ENCODE results near the gene SLC17A2. TPM values are rescaled to one million over a fixed set of nuclear protein-coding genes. Genes with fewer than 3 reads are reported as not detected.

Gene SLC17A2
- total and polyA plus RNA-seq, 2 of the 13 experiments (the other 11 are each of a cell fraction or from before 2014, with no cell fraction given) = 11.2 to 32.4 TPM

- TF ChIP-seq GMEB2 (CRISPR knock-in tag; IDR thresholded peaks at IDR 0.05; ENCODE audit: low read depth) (no peak), ATAD3A (CRISPR knock-in tag; IDR thresholded peaks at IDR 0.05) (no peak), ZIK1 (CRISPR knock-in tag; IDR thresholded peaks at IDR 0.05; ENCODE audit: borderline replicate concordance, low read depth) (no peak; the same call in 1 of the 2 replicates), NFAT5 (CRISPR knock-in tag; IDR thresholded peaks at IDR 0.05) (no peak), SAP130 (CRISPR knock-in tag; IDR thresholded peaks at IDR 0.05; ENCODE audit: low read depth) (peak; percentile 58), REPIN1 (CRISPR knock-in tag; IDR thresholded peaks at IDR 0.05; ENCODE audit: borderline replicate concordance, low read depth) (peak; percentile 74), REXO4 (CRISPR knock-in tag; IDR thresholded peaks at IDR 0.05; ENCODE audit: borderline replicate concordance) (no peak), NFKB2 (CRISPR knock-in tag; IDR thresholded peaks at IDR 0.05; ENCODE audit: borderline replicate concordance) (no peak), PAWR (CRISPR knock-in tag; IDR thresholded peaks at IDR 0.05; ENCODE audit: borderline replicate concordance) (no peak), SNAPC2 (CRISPR knock-in tag; IDR thresholded peaks at IDR 0.05) (no peak)
- TF ChIP-seq, protein P1, sequence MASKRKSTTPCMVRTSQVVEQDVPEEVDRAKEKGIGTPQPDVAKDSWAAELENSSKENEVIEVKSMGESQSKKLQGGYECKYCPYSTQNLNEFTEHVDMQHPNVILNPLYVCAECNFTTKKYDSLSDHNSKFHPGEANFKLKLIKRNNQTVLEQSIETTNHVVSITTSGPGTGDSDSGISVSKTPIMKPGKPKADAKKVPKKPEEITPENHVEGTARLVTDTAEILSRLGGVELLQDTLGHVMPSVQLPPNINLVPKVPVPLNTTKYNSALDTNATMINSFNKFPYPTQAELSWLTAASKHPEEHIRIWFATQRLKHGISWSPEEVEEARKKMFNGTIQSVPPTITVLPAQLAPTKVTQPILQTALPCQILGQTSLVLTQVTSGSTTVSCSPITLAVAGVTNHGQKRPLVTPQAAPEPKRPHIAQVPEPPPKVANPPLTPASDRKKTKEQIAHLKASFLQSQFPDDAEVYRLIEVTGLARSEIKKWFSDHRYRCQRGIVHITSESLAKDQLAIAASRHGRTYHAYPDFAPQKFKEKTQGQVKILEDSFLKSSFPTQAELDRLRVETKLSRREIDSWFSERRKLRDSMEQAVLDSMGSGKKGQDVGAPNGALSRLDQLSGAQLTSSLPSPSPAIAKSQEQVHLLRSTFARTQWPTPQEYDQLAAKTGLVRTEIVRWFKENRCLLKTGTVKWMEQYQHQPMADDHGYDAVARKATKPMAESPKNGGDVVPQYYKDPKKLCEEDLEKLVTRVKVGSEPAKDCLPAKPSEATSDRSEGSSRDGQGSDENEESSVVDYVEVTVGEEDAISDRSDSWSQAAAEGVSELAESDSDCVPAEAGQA (IDR thresholded peaks at IDR 0.05; ENCODE audit: low read depth) = no peak
- TF ChIP-seq, protein P1 (CRISPR knock-in tag; IDR thresholded peaks at IDR 0.05; ENCODE audit: borderline replicate concordance) = no peak
- TF ChIP-seq, protein P2, sequence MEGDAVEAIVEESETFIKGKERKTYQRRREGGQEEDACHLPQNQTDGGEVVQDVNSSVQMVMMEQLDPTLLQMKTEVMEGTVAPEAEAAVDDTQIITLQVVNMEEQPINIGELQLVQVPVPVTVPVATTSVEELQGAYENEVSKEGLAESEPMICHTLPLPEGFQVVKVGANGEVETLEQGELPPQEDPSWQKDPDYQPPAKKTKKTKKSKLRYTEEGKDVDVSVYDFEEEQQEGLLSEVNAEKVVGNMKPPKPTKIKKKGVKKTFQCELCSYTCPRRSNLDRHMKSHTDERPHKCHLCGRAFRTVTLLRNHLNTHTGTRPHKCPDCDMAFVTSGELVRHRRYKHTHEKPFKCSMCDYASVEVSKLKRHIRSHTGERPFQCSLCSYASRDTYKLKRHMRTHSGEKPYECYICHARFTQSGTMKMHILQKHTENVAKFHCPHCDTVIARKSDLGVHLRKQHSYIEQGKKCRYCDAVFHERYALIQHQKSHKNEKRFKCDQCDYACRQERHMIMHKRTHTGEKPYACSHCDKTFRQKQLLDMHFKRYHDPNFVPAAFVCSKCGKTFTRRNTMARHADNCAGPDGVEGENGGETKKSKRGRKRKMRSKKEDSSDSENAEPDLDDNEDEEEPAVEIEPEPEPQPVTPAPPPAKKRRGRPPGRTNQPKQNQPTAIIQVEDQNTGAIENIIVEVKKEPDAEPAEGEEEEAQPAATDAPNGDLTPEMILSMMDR (CRISPR knock-in tag; IDR thresholded peaks at IDR 0.05) = peak; percentile 19; the same call in 1 of the 2 replicates
Measured at GRCh38 chr6:25930532-25931410, at the start of gene SLC17A2 (continued).
